ENCODE data around the gene EBLN2.

DNA sequence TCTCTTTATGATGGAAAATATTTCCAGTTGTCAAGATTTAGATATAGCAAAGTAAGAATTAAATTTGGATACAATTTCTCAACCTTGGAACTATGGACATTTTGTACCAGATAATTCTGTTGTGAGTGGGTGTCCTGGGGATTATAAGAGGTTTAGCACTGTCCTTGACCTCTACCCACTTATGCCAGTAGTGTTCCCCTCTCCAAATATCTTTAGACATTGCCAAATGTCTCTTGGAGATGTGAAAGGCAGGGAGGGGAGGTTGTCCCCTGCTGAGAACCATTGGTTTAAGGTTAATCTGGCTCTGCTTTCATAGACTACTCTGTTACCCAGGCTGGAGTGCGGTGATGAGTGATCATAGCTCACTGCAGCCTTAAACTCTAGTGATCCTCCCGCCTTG is at the start of gene EBLN2:
- no peak for TF ChIP-seq CTCF (IDR thresholded peaks at IDR 0.05)
- TF ChIP-seq POLR2A (IDR thresholded peaks at IDR 0.05) = no peak

Data from lower leg skin (tissue), 3 donors.